GM23248 (cell line): ENCODE data around the gene ZC3H18.

Experiments used
- EZH2 ChIP-seq: fragments of 200-600 bp; sonication (generic); IDR thresholded peaks from 2 replicates; pipeline ENCODE4 v1.6.1; 2018; ENCODE audit warnings: antibody characterized with exemption, mild to moderate bottlenecking; ENCODE audit not compliant: insufficient read depth, poor library complexity, severe bottlenecking
- EZH2phosphoT487 ChIP-seq: fragments of 200-600 bp; sonication (generic); IDR thresholded peaks from 2 replicates; pipeline ENCODE4 v1.6.1; 2018; ENCODE audit warnings: antibody characterized with exemption, moderate library complexity, mild to moderate bottlenecking, low read depth; ENCODE audit not compliant: insufficient read depth

- no peak for TF ChIP-seq EZH2phosphoT487
- no peak for TF ChIP-seq EZH2
Observed at GRCh38 chr16:88535191-88535856, 34.9 kb upstream of the ZC3H18 start.
